K562 (cell line): ENCODE data around the gene SP2. TPM values are rescaled to one million over a fixed set of nuclear protein-coding genes. Genes with fewer than 3 reads are reported as not detected.
A peak's percentile ranks its signal among the peaks of the same experiment; 100 is the strongest.

Experiments
- BRF1 ChIP-seq: IDR thresholded peaks from 3 replicates; pipeline ENCODE4 v1.6.1; 2011; ENCODE audit warnings: borderline replicate concordance, mild to moderate bottlenecking; ENCODE audit not compliant: insufficient read length; ENCODE audit errors: extremely low read depth
- CCNT2 ChIP-seq: IDR thresholded peaks from 2 replicates; pipeline ENCODE4 v1.6.1; 2011; ENCODE audit warnings: borderline replicate concordance, low read depth, mild to moderate bottlenecking, moderate library complexity, mixed read lengths, low read length; ENCODE audit not compliant: insufficient read length; ENCODE audit errors: extremely low read depth
- HMBOX1 ChIP-seq: sonication (generic); IDR thresholded peaks from 2 replicates; pipeline ENCODE4 v1.6.1; 2016
- MAFK ChIP-seq: IDR thresholded peaks from 2 replicates; pipeline ENCODE4 v1.6.1; 2011; ENCODE audit warnings: low read length, improper control_type of control experiment
- MCM7 ChIP-seq, 2 experiments: fragments of 450-650 bp; IDR thresholded peaks; 2 replicates each; pipeline ENCODE4 v1.6.1; 2016 to 2018
- MTA2 ChIP-seq: fragments of 450-650 bp; IDR thresholded peaks from 2 replicates; pipeline ENCODE4 v1.6.1; 2016; ENCODE audit warnings: low read depth
- NR1H2 ChIP-seq: sonication (generic); formaldehyde crosslinking; IDR thresholded peaks from 2 replicates; pipeline ENCODE4 v1.4.0; 2020; ENCODE audit warnings: mild to moderate bottlenecking, missing genetic modification reagents
- NR2C1 ChIP-seq, 2 experiments: fragments of 450-650 bp; IDR thresholded peaks; 2 replicates each; pipeline ENCODE4 v1.6.1; 2017; ENCODE audit warnings: mild to moderate bottlenecking in 2 of 2, antibody characterized with exemption in 1 of 2, inconsistent platforms in 1 of 2, missing compliant biosample characterization in 1 of 2, missing genetic modification characterization in 1 of 2
- POLR2AphosphoS2 ChIP-seq: IDR thresholded peaks from 2 replicates; pipeline ENCODE4 v1.6.1; 2012; ENCODE audit warnings: low read length, improper control_type of control experiment
- SREBF1 ChIP-seq: fragments of 150-350 bp; IDR thresholded peaks from 2 replicates; pipeline ENCODE4 v1.6.1; 2014; ENCODE audit warnings: antibody characterized with exemption, low read depth, low read length, borderline replicate concordance
- YBX1 ChIP-seq: fragments of 450-650 bp; IDR thresholded peaks from 2 replicates; pipeline ENCODE4 v1.7.1; 2016; ENCODE audit warnings: mild to moderate bottlenecking
- ZHX1 ChIP-seq: fragments of 150-350 bp; conservative IDR thresholded peaks from 2 replicates; pipeline ENCODE4 v1.6.1; 2014; ENCODE audit warnings: low read length
- ZNF133 ChIP-seq: fragments of 250-450 bp; sonication (Bioruptor Pico); IDR thresholded peaks from 2 replicates; pipeline ENCODE4 v1.4.0; 2020; ENCODE audit warnings: mild to moderate bottlenecking
- ZNF282 ChIP-seq: sonication (generic); formaldehyde crosslinking; IDR thresholded peaks from 2 replicates; pipeline ENCODE4 v1.8.1; 2023; ENCODE audit warnings: missing genetic modification reagents
- ZNF511 ChIP-seq: sonication (generic); formaldehyde crosslinking; IDR thresholded peaks from 2 replicates; pipeline ENCODE4 v1.8.0; 2022; ENCODE audit warnings: mild to moderate bottlenecking, missing genetic modification reagents
- ZNF551 ChIP-seq: fragments of 250-450 bp; sonication (Bioruptor Pico); IDR thresholded peaks from 2 replicates; pipeline ENCODE4 v1.5.0; 2021; ENCODE audit warnings: mild to moderate bottlenecking, moderate library complexity
- ZNF584 ChIP-seq: fragments of 200-800 bp; sonication (Bioruptor generic); IDR thresholded peaks from 2 replicates; pipeline ENCODE4 v1.6.1; 2016; ENCODE audit warnings: low read depth, mild to moderate bottlenecking, missing genetic modification characterization, missing compliant biosample characterization
- ZNF644 ChIP-seq: fragments of 200-800 bp; sonication (Bioruptor generic); IDR thresholded peaks from 2 replicates; pipeline ENCODE4 v1.6.1; 2016; ENCODE audit warnings: low read depth, missing genetic modification characterization, missing compliant biosample characterization
- polyA plus RNA-seq, 8 experiments: library from polyadenylated mRNA; depleted of rRNA in 4 of 8; stranded (reverse) in 5 of 8; unstranded in 3 of 8; fragments of >200 nt; fragmentation: Nextera tagmentation in 2 of 8; fragmentation: Illumina TruSeq in 1 of 8; extraction: Ambion mirVana in 2 of 8; extraction: Trizol in 1 of 8; gene quantifications; 2 replicates each; pipeline versions ENCODE4 v1.2.1 to v1.2.3, GENCODE V29; 2011 to 2014; ENCODE audit warnings: inconsistent platforms in 1 of 8, missing spikeins in 1 of 8
- total RNA-seq, 7 experiments: library from RNA; depleted of rRNA in 6 of 7; stranded (reverse); fragments of >200 nt in 6 of 7; fragmentation: Illumina TruSeq in 2 of 7; extraction: Trizol in 2 of 7; gene quantifications; 2 replicates each; pipeline versions ENCODE4 v1.2.1 to v1.2.3, GENCODE V29; 2011 to 2021; ENCODE audit warnings: low replicate concordance in 1 of 7
- TF ChIP-seq, protein P1 (sequence below), 2 experiments: fragments of 250-450 bp in 1 of 2; fragments of 450-650 bp in 1 of 2; sonication (Bioruptor Pico) in 1 of 2; IDR thresholded peaks; 2 replicates each; pipeline versions ENCODE4 v1.6.1 to v1.8.0; 2016 to 2021; ENCODE audit warnings: mild to moderate bottlenecking in 2 of 2, moderate library complexity in 2 of 2, missing compliant biosample characterization in 1 of 2, missing genetic modification characterization in 1 of 2

SP2 gene
- total and polyA plus RNA-seq, 9 of the 15 experiments (the other 6 are each of a cell fraction or from before 2014, with no cell fraction given), result 0.77 to 22.3 (median 2.3) TPM

DNA sequence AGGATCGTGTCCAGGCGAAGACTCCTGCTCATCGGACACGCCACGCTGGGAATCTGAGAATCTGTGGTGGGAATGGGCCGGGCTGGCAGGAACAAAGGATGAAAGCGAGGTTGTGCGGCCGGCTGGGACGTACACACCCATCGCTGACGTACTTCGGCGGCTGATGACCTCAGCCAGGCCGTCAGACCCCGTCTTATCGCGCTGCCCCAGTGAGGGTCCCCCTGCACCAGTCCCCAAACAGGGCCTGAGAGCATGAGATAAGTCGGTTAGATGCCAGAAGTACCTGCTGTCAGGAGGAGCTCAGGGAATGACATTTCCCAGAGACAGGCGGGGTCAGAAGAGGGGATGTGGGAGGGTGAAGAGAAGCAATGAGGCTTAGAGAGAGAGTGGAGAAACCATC lies 29.1 kb upstream of the SP2 start (continued):
- TF ChIP-seq CCNT2, result peak; percentile 100
- TF ChIP-seq POLR2AphosphoS2, result no peak
- TF ChIP-seq BRF1, result no peak
- no peak for TF ChIP-seq ZNF133 (CRISPR knock-in tag)
- peak; percentile 99 for TF ChIP-seq ZNF584
- TF ChIP-seq ZNF282 (CRISPR knock-in tag), result no peak
- TF ChIP-seq YBX1, result no peak
- TF ChIP-seq HMBOX1, result peak; percentile 23; the same call in 1 of the 2 replicates
- no peak for TF ChIP-seq MCM7 (IDR thresholded peaks at IDR 0.05)
- no peak for TF ChIP-seq ZNF511
- no peak for TF ChIP-seq NR1H2 (CRISPR knock-in tag)
- TF ChIP-seq, protein P1, sequence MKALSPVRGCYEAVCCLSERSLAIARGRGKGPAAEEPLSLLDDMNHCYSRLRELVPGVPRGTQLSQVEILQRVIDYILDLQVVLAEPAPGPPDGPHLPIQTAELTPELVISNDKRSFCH (CRISPR knock-in tag; IDR thresholded peaks at IDR 0.05), result no peak
- TF ChIP-seq, protein P1 (tag; IDR thresholded peaks at IDR 0.05), result peak; percentile 92
- peak; percentile 71 for TF ChIP-seq NR2C1 (IDR thresholded peaks at IDR 0.05)
- TF ChIP-seq NR2C1 (tag; IDR thresholded peaks at IDR 0.05), result peak; percentile 78; the same call in 1 of the 2 replicates
- peak; percentile 99 for TF ChIP-seq MTA2
- TF ChIP-seq ZNF644, result peak; percentile 100
- TF ChIP-seq ZNF551 (CRISPR knock-in tag), result no peak
- no peak for TF ChIP-seq SREBF1
- no peak for TF ChIP-seq MAFK
- TF ChIP-seq ZHX1, result no peak
